Spinal cord (tissue), 10 donors: ENCODE measurements around the gene SRP68. TPM values are rescaled to one million over a fixed set of nuclear protein-coding genes. Genes with fewer than 3 reads are reported as not detected.

ENCODE experiments used
- DNase-seq, 6 donors: peaks; one replicate each; pipeline versions ENCODE4 v3.0.0 to v3.0.0-alpha.2; 2013 to 2015; ENCODE audit warnings: low spot score in 6 of 6, low read depth in 4 of 6
- H3K27ac ChIP-seq: one replicate; pipeline ENCODE4 v1.5.1; 2013; ENCODE audit warnings: low read depth, low read length, control low read depth
- H3K27me3 ChIP-seq: one replicate; pipeline ENCODE4 v1.6.1; 2013; ENCODE audit warnings: low read length; ENCODE audit not compliant: control insufficient read depth, insufficient read depth
- H3K36me3 ChIP-seq: one replicate; pipeline ENCODE4 v1.6.1; 2013; ENCODE audit warnings: low read length; ENCODE audit not compliant: control insufficient read depth, insufficient read depth
- H3K4me1 ChIP-seq: one replicate; pipeline ENCODE4 v1.6.1; 2013; ENCODE audit warnings: low read length; ENCODE audit not compliant: control insufficient read depth, insufficient read depth
- H3K4me3 ChIP-seq: one replicate; pipeline ENCODE4 v1.5.1; 2013; ENCODE audit warnings: low read depth, low read length, control low read depth
- H3K9me3 ChIP-seq: one replicate; pipeline ENCODE4 v1.6.1; 2013; ENCODE audit warnings: low read length; ENCODE audit not compliant: control insufficient read depth, insufficient read depth
- WGBS: methylation state at CpG from one replicate; pipeline ENCODE4 v1.1.5; 2013; ENCODE audit warnings: missing lambda C conversion rate; ENCODE audit not compliant: insufficient coverage; 5-methylcytosine and 5-hydroxymethylcytosine counted together
- polyA plus RNA-seq, 2 donors: library from polyadenylated mRNA; unstranded; fragments of 120-200 nt; gene quantifications; one replicate each; pipeline ENCODE4 v1.2.1, GENCODE V29; 2013; ENCODE audit not compliant: insufficient read length in 2 of 2
- total RNA-seq, 2 donors: library from RNA; depleted of rRNA in 1 of 2; stranded (reverse); fragments of 120-200 nt in 1 of 2; fragments of >200 nt in 1 of 2; gene quantifications; one replicate each; pipeline versions ENCODE4 v1.2.3 to v1.2.4, GENCODE V29; 2013 to 2014
- donor health status: healthy.

Gene SRP68
- total and polyA plus RNA-seq, 4 donors, result 31.4 to 63.7 (median 51.1) TPM

- Histone ChIP-seq H3K9me3 (no peaks in the 10 kb centered on the region), H3K4me3 (no peak overlapping the region), H3K27me3 (no peaks in the 10 kb centered on the region), H3K4me1 (peaks cover 28% of the 10 kb centered on the region), H3K36me3 (peaks cover 97% of the 10 kb centered on the region), H3K27ac (peak overlapping the region; percentile 42)
- WGBS, result 56% methylated on average over 19 of the region's 23 CpGs
- DNase-seq, result peak in 2 of 6 donors; percentile 36 to 45
Measured at GRCh38 chr17:76091526-76092286, 19.4 kb upstream of the SRP68 start.

DNA sequence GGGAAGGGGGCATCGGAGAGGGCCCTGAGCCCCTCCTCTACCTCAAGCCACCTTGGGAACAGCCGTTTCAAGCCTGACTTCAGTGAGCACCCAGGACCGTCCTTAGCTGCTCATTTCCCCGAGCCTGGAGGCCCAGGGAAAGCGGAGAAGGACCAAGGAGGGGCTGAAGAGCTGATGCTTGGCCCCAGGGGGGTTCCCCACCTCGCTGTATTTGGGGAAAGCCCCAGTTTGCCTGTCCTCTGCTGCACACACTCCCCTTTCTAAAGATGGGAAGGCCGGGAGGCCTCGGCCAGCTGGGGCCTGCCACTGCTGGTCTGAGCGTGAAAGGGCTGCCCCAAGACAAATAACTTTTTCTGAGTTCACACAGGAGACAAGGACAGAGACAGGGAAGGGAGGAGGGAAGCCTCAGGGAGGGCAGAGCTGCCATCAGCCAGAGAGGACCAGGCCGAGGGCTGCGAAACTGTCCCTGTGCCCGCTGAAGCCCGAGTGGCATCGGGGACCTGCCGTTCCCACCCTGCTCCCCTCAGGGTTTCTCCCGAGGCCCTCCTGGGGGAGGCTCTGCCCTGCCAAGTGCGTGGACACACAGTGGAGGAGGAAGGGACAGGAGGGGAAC, 18.3 kb upstream of the SRP68 start:
- 93% methylated on average over 9 of the region's 17 CpGs for WGBS
- no peak overlapping the region for H3K4me3 ChIP-seq
- no peak for DNase-seq
- no peaks in the 10 kb centered on the region for H3K27me3 ChIP-seq
- peaks cover 28% of the 10 kb centered on the region for H3K4me1 ChIP-seq
- H3K9me3 ChIP-seq, result no peaks in the 10 kb centered on the region
- peaks cover 97% of the 10 kb centered on the region for H3K36me3 ChIP-seq
- no peak overlapping the region for H3K27ac ChIP-seq

GRCh38 chr17:76089680-76090516, 17.6 kb upstream of the SRP68 start:
- Histone ChIP-seq H3K27ac (no peak overlapping the region), H3K9me3 (no peaks in the 10 kb centered on the region), H3K27me3 (no peaks in the 10 kb centered on the region), H3K4me3 (no peak overlapping the region), H3K4me1 (peaks cover 28% of the 10 kb centered on the region), H3K36me3 (peaks cover 100% of the 10 kb centered on the region)
- 84% methylated on average over 31 of the region's 32 CpGs for WGBS
- no peak for DNase-seq

DNA sequence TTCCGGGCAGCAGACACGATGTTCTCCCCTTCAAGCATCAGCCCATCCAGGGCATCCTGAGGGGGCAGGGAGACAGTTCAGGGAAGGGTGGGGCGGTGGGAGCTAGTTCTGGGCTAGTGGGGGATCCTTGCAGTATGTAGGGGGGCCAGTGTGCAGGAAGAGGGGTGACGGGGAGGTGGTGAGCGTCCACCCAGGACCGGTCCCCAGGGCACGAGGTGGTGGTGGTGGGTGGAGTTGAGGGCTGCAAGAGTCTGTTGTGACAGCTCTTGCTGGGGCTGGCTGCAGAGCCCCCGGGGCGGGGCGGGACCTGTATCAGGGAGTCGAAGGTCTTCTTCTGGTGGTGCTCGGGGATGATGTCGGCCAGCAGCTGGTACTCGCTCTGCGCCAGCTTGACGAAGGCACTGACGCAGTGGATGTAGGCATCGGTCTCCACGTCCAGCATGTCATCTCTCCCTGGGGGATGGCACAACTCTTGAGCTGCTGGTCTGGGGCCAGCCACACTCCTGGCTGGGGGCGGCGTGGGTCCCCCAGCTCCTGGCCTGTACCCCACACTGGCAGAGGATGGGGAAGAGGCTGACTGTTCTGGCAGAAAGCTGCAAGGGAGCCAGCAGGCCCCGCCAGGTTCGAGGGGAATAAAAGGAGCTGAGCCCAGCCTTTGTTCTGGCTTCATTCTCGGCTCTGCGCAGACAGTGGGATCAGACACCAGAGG, 16.7 kb upstream of the SRP68 start:
- H3K4me1 ChIP-seq, result peaks cover 28% of the 10 kb centered on the region
- no peak overlapping the region for H3K27ac ChIP-seq
- no peaks in the 10 kb centered on the region for H3K9me3 ChIP-seq
- no peaks in the 10 kb centered on the region for H3K27me3 ChIP-seq
- no peak for DNase-seq
- H3K4me3 ChIP-seq, result no peak overlapping the region
- H3K36me3 ChIP-seq, result peaks cover 100% of the 10 kb centered on the region
- WGBS, result 91% methylated on average over 24 of the region's 25 CpGs

DNA sequence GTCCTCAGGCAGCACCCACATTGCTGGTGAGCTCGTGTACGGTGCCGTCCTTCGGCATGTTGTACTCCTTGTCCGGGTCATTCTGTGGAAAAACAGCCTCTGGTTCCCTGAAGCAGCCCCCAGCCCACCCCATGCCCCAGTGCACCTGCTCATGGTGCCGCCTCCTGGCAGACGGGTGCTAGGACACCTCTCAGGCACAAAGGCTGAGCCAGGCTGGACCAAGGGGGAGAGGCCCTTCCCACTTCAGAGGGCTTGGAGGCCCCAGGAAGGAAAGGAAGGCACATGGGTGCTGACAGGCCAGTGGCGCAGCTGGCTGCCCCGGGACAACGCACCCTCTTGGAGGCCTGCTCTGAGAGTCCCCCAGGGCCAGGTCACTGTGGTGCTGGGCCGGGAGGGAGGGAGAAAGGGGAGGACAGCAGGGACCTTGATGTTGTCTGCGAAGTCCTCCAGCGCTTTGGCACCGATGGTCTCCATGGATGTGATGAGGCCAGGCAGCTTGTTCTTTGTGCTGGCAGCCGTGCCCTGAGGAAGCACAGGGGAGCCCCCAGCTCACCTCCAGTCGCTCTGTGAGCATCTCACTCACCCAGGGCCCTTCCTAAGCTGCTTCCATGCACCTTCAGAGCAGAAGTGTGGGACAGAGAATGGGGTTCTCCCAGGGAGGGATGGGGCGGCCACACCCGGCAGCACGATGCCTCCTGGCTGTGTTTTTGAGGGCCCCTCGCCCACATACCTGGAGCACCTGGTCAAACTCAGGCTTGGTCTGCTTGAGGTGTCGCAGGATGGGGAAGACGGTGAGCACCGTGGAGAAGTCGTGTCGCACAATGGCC, 15.9 kb upstream of the SRP68 start:
- Histone ChIP-seq H3K27ac (no peak overlapping the region), H3K36me3 (peaks cover 100% of the 10 kb centered on the region), H3K27me3 (no peaks in the 10 kb centered on the region), H3K4me3 (no peak overlapping the region), H3K9me3 (no peaks in the 10 kb centered on the region), H3K4me1 (peaks cover 30% of the 10 kb centered on the region)
- 88% methylated on average over 24 of the region's 25 CpGs for WGBS
- no peak for DNase-seq

DNA sequence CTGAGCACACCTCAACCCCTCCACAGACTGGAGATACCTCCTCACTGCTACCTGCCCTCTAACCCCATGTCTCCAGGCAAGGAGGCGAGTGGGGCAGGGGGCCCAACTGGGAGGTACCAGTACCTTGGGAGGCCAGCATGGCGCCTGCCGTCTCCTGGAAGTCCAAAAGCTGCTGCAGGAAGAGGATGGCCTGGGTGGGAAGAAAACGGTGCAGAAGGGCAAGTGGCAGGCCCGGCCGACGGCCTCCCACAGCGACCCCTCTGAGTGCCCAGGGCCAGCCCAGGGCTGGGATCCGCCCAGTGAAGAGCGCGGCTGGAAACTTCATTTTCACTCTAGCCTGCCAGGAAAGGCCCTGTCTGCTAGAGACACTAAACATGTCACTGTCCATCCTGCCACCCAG, 15.2 kb upstream of the SRP68 start:
- 90% methylated on average over 10 of the region's 11 CpGs for WGBS
- Histone ChIP-seq H3K27ac (no peak overlapping the region), H3K4me3 (no peak overlapping the region), H3K4me1 (peaks cover 33% of the 10 kb centered on the region), H3K36me3 (peaks cover 100% of the 10 kb centered on the region), H3K27me3 (no peaks in the 10 kb centered on the region), H3K9me3 (no peaks in the 10 kb centered on the region)
- DNase-seq, result no peak

DNA sequence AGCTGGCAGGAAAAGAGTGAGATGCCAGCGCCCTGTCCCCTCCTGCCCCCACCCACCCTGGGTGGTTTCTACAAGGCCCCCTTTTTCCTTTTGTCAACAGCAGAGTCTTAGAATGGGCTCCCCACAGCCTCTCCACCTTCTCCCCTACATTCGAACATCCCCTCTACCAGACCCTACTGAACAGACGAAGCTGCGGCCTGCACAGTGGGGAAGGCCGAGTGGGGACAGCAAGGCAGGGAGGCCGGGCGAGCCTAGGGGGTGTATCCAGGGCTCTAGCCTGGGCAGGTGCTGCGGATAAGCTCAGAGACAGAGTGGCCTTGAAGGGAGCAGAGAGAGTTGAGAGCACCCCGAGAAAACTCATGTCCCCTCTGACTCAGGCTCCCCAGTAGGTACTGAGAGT, 14.1 kb upstream of the SRP68 start:
- Histone ChIP-seq H3K27me3 (no peaks in the 10 kb centered on the region), H3K4me1 (peaks cover 25% of the 10 kb centered on the region), H3K36me3 (peaks cover 100% of the 10 kb centered on the region), H3K9me3 (no peaks in the 10 kb centered on the region), H3K4me3 (no peak overlapping the region), H3K27ac (no peak overlapping the region)
- 100% methylated on average over 5 of the region's 9 CpGs for WGBS
- DNase-seq, result no peak

- Histone ChIP-seq H3K9me3 (no peaks in the 10 kb centered on the region), H3K4me1 (peaks cover 20% of the 10 kb centered on the region), H3K36me3 (peaks cover 97% of the 10 kb centered on the region), H3K4me3 (no peak overlapping the region), H3K27ac (no peak overlapping the region), H3K27me3 (no peaks in the 10 kb centered on the region)
- WGBS, result 96% methylated on average over 13 of the region's 13 CpGs
- DNase-seq, result no peak
Measured at GRCh38 chr17:76085731-76086366, 13.5 kb upstream of the SRP68 start.
